ENCODE data around the gene MAST3.
"Not testable (repeated sequence)": the region's sequence is repeated elsewhere in the genome, so short reads cannot be mapped to it uniquely, and the experiment has no call there.

Gene MAST3

GRCh38 chr19:18089096-18089541, 8.5 kb upstream of the MAST3 start:
- DNase-seq, result not testable (repeated sequence)

- no peak for DNase-seq
These were observed 7.9 kb upstream of the MAST3 start for GRCh38 chr19:18089726-18090125.

- DNase-seq, result no peak
These were observed 6.9 kb upstream of the MAST3 start for GRCh38 chr19:18090545-18091216.

GRCh38 chr19:18091217-18091608, 6.4 kb upstream of the MAST3 start:
- DNase-seq, result no peak

GRCh38 chr19:18093439-18094161, 4.0 kb upstream of the MAST3 start:
- DNase-seq, result no peak

- no peak for DNase-seq
These were observed 1.3 kb upstream of the MAST3 start for GRCh38 chr19:18096258-18096657.

- DNase-seq, result no peak
These were observed 664 bp downstream of the MAST3 start for GRCh38 chr19:18097993-18098890.

- no peak for DNase-seq
These were observed 1.5 kb downstream of the MAST3 start for GRCh38 chr19:18098891-18099622.

GRCh38 chr19:18099623-18099995, 2.0 kb downstream of the MAST3 start:
- DNase-seq, result no peak

GRCh38 chr19:18100710-18101109, 3.1 kb downstream of the MAST3 start:
- no peak for DNase-seq

GRCh38 chr19:18101268-18101667, 3.7 kb downstream of the MAST3 start:
- DNase-seq, result no peak

GRCh38 chr19:18102916-18103542, 5.5 kb downstream of the MAST3 start:
- DNase-seq, result no peak

- DNase-seq, result no peak
These were observed 7.2 kb downstream of the MAST3 start for GRCh38 chr19:18104793-18105131.

GRCh38 chr19:18105259-18105658, 7.7 kb downstream of the MAST3 start:
- DNase-seq, result not testable (repeated sequence)

- no peak for DNase-seq
These were observed 9.7 kb downstream of the MAST3 start for GRCh38 chr19:18107235-18107634.

GRCh38 chr19:18108897-18109296, 11.3 kb downstream of the MAST3 start:
- DNase-seq, result no peak

GRCh38 chr19:18109341-18109732, 11.8 kb downstream of the MAST3 start:
- no peak for DNase-seq

- DNase-seq, result peak; percentile 61
These were observed 12.4 kb downstream of the MAST3 start for GRCh38 chr19:18109733-18110608.

- DNase-seq, result no peak
These were observed 13.1 kb downstream of the MAST3 start for GRCh38 chr19:18110609-18111232.

GRCh38 chr19:18112989-18113478, 15.5 kb downstream of the MAST3 start:
- DNase-seq, result peak; percentile 81

GRCh38 chr19:18113827-18114226, 16.2 kb downstream of the MAST3 start:
- DNase-seq, result no peak

Data from retina (tissue), 1 donor.